Body of pancreas (tissue), 4 donors: ENCODE measurements around the gene ADAMTSL2. TPM values are rescaled to one million over a fixed set of nuclear protein-coding genes. Genes with fewer than 3 reads are reported as not detected.

Source experiments
- ATAC-seq: fragments of 150-250 bp; one replicate; pipeline ENCODE4 v1.9.1; 2016
- DNase-seq, 4 donors: peaks; one replicate each; pipeline ENCODE4 v3.0.0-alpha.2; 2019
- H3K27ac ChIP-seq, 4 donors: fragments of 200-600 bp; sonication (generic); 1 replicate in 3 of 4; 2 replicates in 1 of 4; pipeline versions ENCODE4 v1.5.1 to v1.6.1; 2016 to 2019; ENCODE audit warnings: mild to moderate bottlenecking in 1 of 4, mixed read lengths in 1 of 4, moderate library complexity in 1 of 4
- H3K27me3 ChIP-seq, 2 donors: fragments of 200-600 bp; sonication (generic); one replicate each; pipeline ENCODE4 v1.6.0; 2016; ENCODE audit warnings: mild to moderate bottlenecking in 1 of 2
- H3K36me3 ChIP-seq, 2 donors: fragments of 200-600 bp; sonication (generic); replicated peaks in 1 of 2; 2 replicates each; pipeline ENCODE4 v1.5.1; 2016; ENCODE audit warnings: low read depth in 2 of 2; ENCODE audit not compliant: insufficient read depth in 1 of 2
- H3K4me1 ChIP-seq: fragments of 200-600 bp; sonication (generic); one replicate; pipeline ENCODE4 v1.6.0; 2016
- H3K4me3 ChIP-seq, 2 donors: fragments of 200-600 bp; sonication (generic); 1 replicate in 1 of 2; 2 replicates in 1 of 2; pipeline ENCODE4 v1.5.1; 2016 to 2019
- H3K9me3 ChIP-seq, 3 donors: fragments of 200-600 bp; sonication (generic); 1 replicate in 2 of 3; 2 replicates in 1 of 3; pipeline ENCODE4 v1.5.1; 2016
- POLR2A ChIP-seq, 3 donors: fragments of 450-650 bp; IDR thresholded peaks; one replicate each; pipeline ENCODE4 v1.6.1; 2016; ENCODE audit warnings: antibody characterized with exemption in 3 of 3, mild to moderate bottlenecking in 2 of 3
- WGBS, 2 donors: methylation state at CpG; one replicate each; pipeline ENCODE4 v1.1.5; 2017; 5-methylcytosine and 5-hydroxymethylcytosine counted together
- intact Hi-C: fragments of 100-400 bp; cut with DNase I; formaldehyde crosslinking; loops from one replicate; pipeline ENCODE4 v1.15.1; 2023
- total RNA-seq, 2 donors: library from RNA; depleted of rRNA; stranded (reverse); fragments of >200 nt; gene quantifications; one replicate each; pipeline ENCODE4 v1.1.0, GENCODE V29; 2016
- TF ChIP-seq, protein P1 (sequence below), 7 experiments: fragments of 450-650 bp in 4 of 7; fragments of 200-600 bp in 3 of 7; sonication (generic) in 3 of 7; IDR thresholded peaks; one replicate each; pipeline ENCODE4 v1.5.1; 2016 to 2019; ENCODE audit warnings: antibody characterized with exemption in 7 of 7

Gene ADAMTSL2
- total RNA-seq, 2 donors from 2014 or later = 4.2 to 21.8 TPM

DNA sequence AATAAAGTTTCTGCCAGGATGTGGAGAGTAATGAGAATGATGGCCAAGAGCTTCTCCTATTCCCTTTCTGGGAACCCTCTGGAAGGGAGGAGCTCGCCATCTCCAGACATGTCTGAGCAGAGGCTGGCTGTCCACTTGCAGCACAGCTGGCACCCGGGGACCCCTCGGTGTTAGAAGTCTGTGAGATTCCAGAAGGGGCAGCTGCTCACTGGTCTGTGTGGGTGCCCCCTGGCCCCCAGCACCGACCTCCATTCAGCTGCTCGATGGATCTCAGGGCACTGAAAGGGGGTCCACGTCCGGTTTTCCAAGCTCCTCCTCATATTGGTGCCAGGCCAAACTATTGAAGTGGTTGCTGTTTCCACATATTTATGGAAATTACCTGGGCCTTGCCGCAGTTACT lies 78.3 kb downstream of the ADAMTSL2 start:
- no peak for TF ChIP-seq POLR2A (IDR thresholded peaks at IDR 0.05)
- TF ChIP-seq, protein P1, sequence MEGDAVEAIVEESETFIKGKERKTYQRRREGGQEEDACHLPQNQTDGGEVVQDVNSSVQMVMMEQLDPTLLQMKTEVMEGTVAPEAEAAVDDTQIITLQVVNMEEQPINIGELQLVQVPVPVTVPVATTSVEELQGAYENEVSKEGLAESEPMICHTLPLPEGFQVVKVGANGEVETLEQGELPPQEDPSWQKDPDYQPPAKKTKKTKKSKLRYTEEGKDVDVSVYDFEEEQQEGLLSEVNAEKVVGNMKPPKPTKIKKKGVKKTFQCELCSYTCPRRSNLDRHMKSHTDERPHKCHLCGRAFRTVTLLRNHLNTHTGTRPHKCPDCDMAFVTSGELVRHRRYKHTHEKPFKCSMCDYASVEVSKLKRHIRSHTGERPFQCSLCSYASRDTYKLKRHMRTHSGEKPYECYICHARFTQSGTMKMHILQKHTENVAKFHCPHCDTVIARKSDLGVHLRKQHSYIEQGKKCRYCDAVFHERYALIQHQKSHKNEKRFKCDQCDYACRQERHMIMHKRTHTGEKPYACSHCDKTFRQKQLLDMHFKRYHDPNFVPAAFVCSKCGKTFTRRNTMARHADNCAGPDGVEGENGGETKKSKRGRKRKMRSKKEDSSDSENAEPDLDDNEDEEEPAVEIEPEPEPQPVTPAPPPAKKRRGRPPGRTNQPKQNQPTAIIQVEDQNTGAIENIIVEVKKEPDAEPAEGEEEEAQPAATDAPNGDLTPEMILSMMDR (IDR thresholded peaks at IDR 0.05) = no peak
- H3K9me3 ChIP-seq = no peaks in the 10 kb centered on the region
- ATAC-seq (no peak), DNase-seq (no peak)
- no peak overlapping the region for H3K4me3 ChIP-seq
- no peaks in the 10 kb centered on the region for H3K36me3 ChIP-seq
- peaks cover 0 to 10% of the 10 kb centered on the region in 2 donors for H3K27me3 ChIP-seq
- peaks cover 6% of the 10 kb centered on the region for H3K4me1 ChIP-seq
- intact Hi-C loops = no loop called here
- H3K27ac ChIP-seq = no peak overlapping the region
- WGBS, 2 donors = 65 to 68% methylated on average over 5 to 8 of the region's 8 CpGs

DNA sequence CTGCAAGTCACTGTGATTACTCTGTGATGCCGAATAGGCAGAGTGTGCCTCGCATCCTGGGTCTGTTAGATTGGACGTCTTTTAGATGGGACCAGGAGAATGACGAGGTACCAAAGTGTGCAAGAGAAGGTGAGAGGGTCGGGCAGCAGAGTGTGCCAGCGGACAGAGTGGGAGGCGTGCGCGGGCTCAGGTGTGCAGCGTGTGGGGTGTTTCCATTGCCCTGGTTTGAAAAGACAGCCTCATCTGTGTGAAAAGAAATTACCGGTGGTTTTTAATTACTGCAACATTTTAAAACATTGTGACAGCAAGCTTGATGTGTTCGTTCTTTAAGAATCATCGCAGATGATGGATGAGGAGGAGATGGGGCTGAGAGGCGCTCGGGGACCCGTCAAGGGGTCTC lies 78.9 kb downstream of the ADAMTSL2 start:
- H3K4me1 ChIP-seq = peaks cover 6% of the 10 kb centered on the region
- no peak overlapping the region for H3K27ac ChIP-seq
- no peak for ATAC-seq
- intact Hi-C loops = no loop called here
- H3K27me3 ChIP-seq = peaks cover 0 to 5% of the 10 kb centered on the region in 2 donors
- DNase-seq = no peak
- no peak overlapping the region for H3K4me3 ChIP-seq
- H3K9me3 ChIP-seq = no peaks in the 10 kb centered on the region
- no peaks in the 10 kb centered on the region for H3K36me3 ChIP-seq
- 72 to 73% methylated on average over 16 of the region's 16 CpGs for WGBS, 2 donors
- no peak for TF ChIP-seq POLR2A (IDR thresholded peaks at IDR 0.05)
- TF ChIP-seq, protein P1 (IDR thresholded peaks at IDR 0.05) = no peak

DNA sequence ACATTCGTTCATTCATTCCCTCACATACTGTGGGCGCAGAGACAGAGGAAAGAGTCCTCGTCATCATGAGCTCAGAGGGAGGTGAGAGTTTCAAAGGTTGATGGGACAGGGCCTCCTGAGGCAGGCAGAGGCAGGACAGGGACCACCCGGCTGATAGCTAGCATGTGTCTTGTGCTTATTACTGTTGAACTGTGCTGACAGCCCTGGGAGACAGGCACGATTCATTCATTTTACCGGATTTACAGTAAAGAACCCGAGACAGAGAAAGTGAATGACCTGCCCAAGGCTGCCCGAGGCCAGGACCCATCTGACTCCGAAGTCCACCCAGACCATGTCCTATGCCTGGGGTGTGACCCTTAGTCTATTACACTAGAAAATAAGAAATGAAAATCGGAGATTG lies 79.6 kb downstream of the ADAMTSL2 start:
- WGBS, 2 donors = 62 to 66% methylated on average over 10 of the region's 10 CpGs
- no peaks in the 10 kb centered on the region for H3K9me3 ChIP-seq
- no peaks in the 10 kb centered on the region for H3K36me3 ChIP-seq
- no peak overlapping the region for H3K4me3 ChIP-seq
- no peak for DNase-seq
- H3K27ac ChIP-seq = no peak overlapping the region
- H3K4me1 ChIP-seq = peaks cover 3% of the 10 kb centered on the region
- intact Hi-C loops = no loop called here
- TF ChIP-seq, protein P1 (IDR thresholded peaks at IDR 0.05) = no peak
- no peak for TF ChIP-seq POLR2A (IDR thresholded peaks at IDR 0.05)
- no peak for ATAC-seq
- no peaks in the 10 kb centered on the region for H3K27me3 ChIP-seq

DNA sequence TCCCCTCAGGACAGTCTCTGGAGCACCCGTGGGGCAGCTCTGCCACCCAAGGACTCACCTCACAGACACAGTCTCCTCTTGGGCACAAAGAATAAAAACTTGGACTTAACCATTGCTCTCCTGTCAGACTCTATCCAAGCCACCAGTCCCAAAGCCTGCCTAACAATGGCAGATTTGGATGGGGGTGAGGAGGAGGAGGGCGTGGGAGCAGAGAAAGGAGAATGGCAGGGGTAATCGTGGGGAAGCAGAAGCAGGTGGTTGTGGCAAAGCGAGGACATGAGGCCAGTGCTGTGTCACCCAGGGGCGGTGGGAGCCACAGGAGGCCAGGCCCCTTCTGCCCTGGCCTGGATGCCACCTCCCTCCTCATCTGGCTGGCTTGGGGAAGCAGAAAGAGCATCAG lies 80.2 kb downstream of the ADAMTSL2 start:
- Histone ChIP-seq H3K9me3 (no peaks in the 10 kb centered on the region), H3K36me3 (no peaks in the 10 kb centered on the region), H3K4me3 (no peak overlapping the region), H3K27me3 (no peaks in the 10 kb centered on the region), H3K27ac (no peak overlapping the region), H3K4me1 (no peaks in the 10 kb centered on the region)
- WGBS, 2 donors = 47 to 49% methylated on average over 4 to 5 of the region's 5 CpGs
- TF ChIP-seq POLR2A (IDR thresholded peaks at IDR 0.05) = no peak
- TF ChIP-seq, protein P1 (IDR thresholded peaks at IDR 0.05) = no peak
- no peak for ATAC-seq
- DNase-seq = no peak
- intact Hi-C loops = no loop called here

DNA sequence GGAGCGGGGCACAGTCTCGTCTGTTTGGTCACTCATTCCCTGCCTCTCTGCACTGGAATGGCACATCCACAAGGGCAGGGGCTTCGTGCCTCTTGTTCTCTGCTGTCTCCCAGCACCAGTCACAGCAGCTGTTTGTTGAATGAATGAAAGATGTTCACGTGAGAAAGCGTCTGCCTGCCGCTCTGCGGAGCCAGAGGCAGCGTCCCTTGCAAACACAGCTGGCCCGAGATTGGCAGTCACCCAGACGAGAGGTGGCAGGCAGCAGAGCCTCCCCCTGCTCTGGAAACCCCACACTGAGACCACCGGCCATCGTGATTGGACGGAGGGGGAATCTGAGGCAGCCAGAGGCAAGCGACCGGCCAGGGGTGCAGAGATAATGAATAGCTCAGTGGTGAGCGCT lies 80.7 kb downstream of the ADAMTSL2 start:
- Histone ChIP-seq H3K9me3 (no peaks in the 10 kb centered on the region), H3K4me1 (no peaks in the 10 kb centered on the region), H3K27me3 (no peaks in the 10 kb centered on the region), H3K27ac (no peak overlapping the region), H3K36me3 (no peaks in the 10 kb centered on the region), H3K4me3 (no peak overlapping the region)
- WGBS, 2 donors = 34 to 39% methylated on average over 14 to 16 of the region's 16 CpGs
- ATAC-seq = no peak
- TF ChIP-seq, protein P1 (IDR thresholded peaks at IDR 0.05) = no peak
- TF ChIP-seq POLR2A (IDR thresholded peaks at IDR 0.05) = no peak
- intact Hi-C loops = no loop called here
- DNase-seq = no peak
